Endodermal cell (in vitro differentiated cells): Measurements from ENCODE around the gene CAB39. TPM values are rescaled to one million over a fixed set of nuclear protein-coding genes. Genes with fewer than 3 reads are reported as not detected.

ENCODE experiments used
- DNase-seq: peaks from one replicate; pipeline ENCODE4 v3.0.0-alpha.2; 2017
- H3K27ac ChIP-seq: 2 replicates; pipeline ENCODE4 v1.5.1; 2013; ENCODE audit warnings: mild to moderate bottlenecking, low read depth, low read length, moderate library complexity
- H3K27me3 ChIP-seq: 2 replicates; pipeline ENCODE4 v1.6.1; 2013; ENCODE audit warnings: mild to moderate bottlenecking, low read length, moderate library complexity; ENCODE audit not compliant: insufficient read depth, control insufficient read depth, poor library complexity, severe bottlenecking
- H3K36me3 ChIP-seq: 2 replicates; pipeline ENCODE4 v1.7.0; 2013; ENCODE audit warnings: mild to moderate bottlenecking, low read length, moderate library complexity; ENCODE audit not compliant: control insufficient read depth, insufficient read depth
- H3K4me1 ChIP-seq: one replicate; pipeline ENCODE4 v1.7.0; 2013; ENCODE audit warnings: low read length; ENCODE audit not compliant: control insufficient read depth, insufficient read depth
- H3K4me3 ChIP-seq: 2 replicates; pipeline ENCODE4 v1.5.1; 2013; ENCODE audit warnings: mild to moderate bottlenecking, low read length, moderate library complexity
- H3K9ac ChIP-seq: 2 replicates; pipeline ENCODE4 v1.6.1; 2013; ENCODE audit warnings: mild to moderate bottlenecking, low read length, moderate library complexity; ENCODE audit not compliant: poor library complexity, severe bottlenecking; ENCODE audit errors: extremely low read depth
- H3K9me3 ChIP-seq: 2 replicates; pipeline ENCODE4 v1.6.1; 2013; ENCODE audit warnings: mild to moderate bottlenecking, low read length, moderate library complexity; ENCODE audit not compliant: control insufficient read depth
- H3K27ac Mint-ChIP-seq: 2 replicates; pipeline ENCODE4 v1.8.0; 2020; ENCODE audit warnings: mixed read lengths
- H3K27me3 Mint-ChIP-seq: 2 replicates; pipeline ENCODE4 v1.8.0; 2021; ENCODE audit warnings: mild to moderate bottlenecking, mixed read lengths; ENCODE audit not compliant: insufficient read depth
- H3K36me3 Mint-ChIP-seq: 2 replicates; pipeline ENCODE4 v1.8.0; 2020; ENCODE audit warnings: low read depth, mixed read lengths
- H3K4me1 Mint-ChIP-seq: 2 replicates; pipeline ENCODE4 v1.8.0; 2020; ENCODE audit warnings: mixed read lengths
- H3K4me3 Mint-ChIP-seq: 2 replicates; pipeline ENCODE4 v1.8.0; 2020; ENCODE audit warnings: mild to moderate bottlenecking, moderate library complexity, mixed read lengths
- H3K9me3 Mint-ChIP-seq: 2 replicates; pipeline ENCODE4 v1.8.0; 2020; ENCODE audit warnings: mild to moderate bottlenecking, mixed read lengths
- WGBS, 2 experiments: methylation state at CpG; one replicate each; pipeline versions ENCODE4 v1.1.5 to v1.1.7; 2013; ENCODE audit warnings: missing lambda C conversion rate in 2 of 2, mixed read lengths in 1 of 2; ENCODE audit not compliant: insufficient coverage in 1 of 2, insufficient read length in 1 of 2; 5-methylcytosine and 5-hydroxymethylcytosine counted together
- total RNA-seq, 2 donors: library from RNA; stranded (reverse); fragmentation: NEBNext Ultra II Directional in 1 of 2; extraction: Animal tissue kit (Norgen Biotek cat#: 25700) in 1 of 2; gene quantifications; 2 replicates in 1 of 2; 3 replicates in 1 of 2; pipeline ENCODE4 v1.2.1, GENCODE V29; 2021
- TF ChIP-seq, protein P1 (sequence below): fragments of 200-600 bp; sonication (generic); conservative IDR thresholded peaks from 2 replicates; pipeline ENCODE4 v1.5.0; 2021; ENCODE audit warnings: antibody characterized with exemption, mild to moderate bottlenecking

CAB39 gene
- total RNA-seq, 2 donors from 2014 or later, result 41.4 to 48.4 TPM

DNA sequence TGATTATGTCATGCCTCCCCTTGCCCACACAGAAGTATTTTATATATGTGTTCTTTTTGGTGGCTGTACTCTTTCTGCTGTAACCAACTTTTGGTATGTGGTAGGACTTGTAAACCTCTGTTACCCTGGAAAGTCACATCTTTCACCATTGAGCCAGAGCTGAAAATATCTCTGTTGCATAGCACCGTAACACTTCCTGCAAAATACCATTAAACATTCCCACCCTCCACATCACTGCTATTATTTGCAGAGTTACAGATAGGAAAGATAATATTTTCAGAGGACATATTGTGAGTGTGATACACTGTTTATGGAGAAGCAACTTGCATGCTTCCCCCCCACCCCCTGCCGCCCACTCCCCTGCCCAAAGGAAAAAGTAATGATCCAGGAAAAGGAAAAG lies 44.8 kb downstream of the CAB39 start:
- no peaks in the 10 kb centered on the region for H3K9me3 ChIP-seq
- H3K4me1 ChIP-seq, result peaks cover 12% of the 10 kb centered on the region
- H3K36me3 Mint-ChIP-seq, result peaks cover 13% of the 10 kb centered on the region
- H3K4me1 Mint-ChIP-seq, result peaks cover 42% of the 10 kb centered on the region
- H3K27me3 ChIP-seq, result no peaks in the 10 kb centered on the region
- no peak overlapping the region for H3K4me3 Mint-ChIP-seq
- no peak overlapping the region for H3K4me3 ChIP-seq
- H3K27ac ChIP-seq, result no peak overlapping the region
- H3K9ac ChIP-seq, result no peak overlapping the region
- TF ChIP-seq, protein P1, sequence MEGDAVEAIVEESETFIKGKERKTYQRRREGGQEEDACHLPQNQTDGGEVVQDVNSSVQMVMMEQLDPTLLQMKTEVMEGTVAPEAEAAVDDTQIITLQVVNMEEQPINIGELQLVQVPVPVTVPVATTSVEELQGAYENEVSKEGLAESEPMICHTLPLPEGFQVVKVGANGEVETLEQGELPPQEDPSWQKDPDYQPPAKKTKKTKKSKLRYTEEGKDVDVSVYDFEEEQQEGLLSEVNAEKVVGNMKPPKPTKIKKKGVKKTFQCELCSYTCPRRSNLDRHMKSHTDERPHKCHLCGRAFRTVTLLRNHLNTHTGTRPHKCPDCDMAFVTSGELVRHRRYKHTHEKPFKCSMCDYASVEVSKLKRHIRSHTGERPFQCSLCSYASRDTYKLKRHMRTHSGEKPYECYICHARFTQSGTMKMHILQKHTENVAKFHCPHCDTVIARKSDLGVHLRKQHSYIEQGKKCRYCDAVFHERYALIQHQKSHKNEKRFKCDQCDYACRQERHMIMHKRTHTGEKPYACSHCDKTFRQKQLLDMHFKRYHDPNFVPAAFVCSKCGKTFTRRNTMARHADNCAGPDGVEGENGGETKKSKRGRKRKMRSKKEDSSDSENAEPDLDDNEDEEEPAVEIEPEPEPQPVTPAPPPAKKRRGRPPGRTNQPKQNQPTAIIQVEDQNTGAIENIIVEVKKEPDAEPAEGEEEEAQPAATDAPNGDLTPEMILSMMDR, result no peak
- H3K27ac Mint-ChIP-seq, result no peak overlapping the region
- no peak for DNase-seq
- peaks cover 2% of the 10 kb centered on the region for H3K27me3 Mint-ChIP-seq
- no peaks in the 10 kb centered on the region for H3K9me3 Mint-ChIP-seq
- 100% methylated on average over 2 of the region's 2 CpGs; no CpG with 5 or more reads in 1 of the 2 experiments for WGBS, 2 experiments
- peaks cover 12% of the 10 kb centered on the region for H3K36me3 ChIP-seq

DNA sequence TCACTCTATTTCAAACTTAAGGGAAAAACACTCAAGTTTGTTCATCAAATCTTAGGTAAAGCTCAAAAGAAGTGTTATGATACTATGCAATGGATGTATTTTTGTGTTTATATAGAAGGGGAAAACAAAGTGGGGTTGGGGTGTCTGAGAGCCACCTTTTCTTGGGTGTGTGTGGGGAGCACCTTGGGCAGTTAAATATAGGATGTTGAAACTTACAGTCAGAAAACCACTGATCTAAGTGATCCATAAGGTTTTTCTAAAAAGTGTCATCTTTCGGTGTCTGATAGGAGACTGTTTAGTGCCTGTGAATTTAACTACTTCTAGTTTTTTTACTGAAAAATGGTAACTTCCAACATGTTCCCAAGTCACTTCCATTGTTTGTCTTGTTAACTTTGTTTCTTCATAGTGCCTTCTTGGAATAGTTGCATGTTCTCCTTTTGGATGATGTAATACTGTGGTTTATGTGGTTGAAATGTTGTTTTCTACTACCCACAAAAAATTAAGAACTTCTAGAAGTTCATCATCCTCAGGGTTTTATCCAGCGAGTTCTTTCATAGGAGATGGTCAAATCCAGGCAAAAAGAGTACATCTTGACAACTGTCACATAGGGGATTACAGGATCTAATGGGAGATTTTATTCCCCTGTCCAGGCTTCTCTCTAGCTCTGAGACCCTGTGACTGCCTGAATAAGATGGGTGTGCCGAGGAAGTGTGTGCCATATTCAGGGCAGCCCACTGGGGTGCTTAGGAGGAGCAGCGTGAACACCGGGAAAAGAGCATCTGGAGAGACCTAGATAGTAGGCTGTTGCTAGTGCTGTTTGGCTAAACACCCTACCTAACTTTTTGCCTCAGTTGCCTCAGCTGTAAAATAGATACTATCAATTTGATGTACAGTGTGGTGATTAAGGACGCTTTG lies 46.2 kb downstream of the CAB39 start:
- H3K27me3 ChIP-seq, result no peaks in the 10 kb centered on the region
- H3K9ac ChIP-seq, result no peak overlapping the region
- 95 to 100% methylated on average over 2 to 6 of the region's 6 CpGs for WGBS, 2 experiments
- no peak overlapping the region for H3K27ac ChIP-seq
- Mint-ChIP-seq H3K9me3 (no peaks in the 10 kb centered on the region), H3K27me3 (peaks cover 2% of the 10 kb centered on the region), H3K27ac (no peak overlapping the region), H3K4me3 (no peak overlapping the region), H3K36me3 (peaks cover 13% of the 10 kb centered on the region), H3K4me1 (peaks cover 42% of the 10 kb centered on the region)
- DNase-seq, result no peak
- H3K36me3 ChIP-seq, result peaks cover 24% of the 10 kb centered on the region
- no peak overlapping the region for H3K4me3 ChIP-seq
- peaks cover 12% of the 10 kb centered on the region for H3K4me1 ChIP-seq
- TF ChIP-seq, protein P1, result no peak
- H3K9me3 ChIP-seq, result no peaks in the 10 kb centered on the region

DNA sequence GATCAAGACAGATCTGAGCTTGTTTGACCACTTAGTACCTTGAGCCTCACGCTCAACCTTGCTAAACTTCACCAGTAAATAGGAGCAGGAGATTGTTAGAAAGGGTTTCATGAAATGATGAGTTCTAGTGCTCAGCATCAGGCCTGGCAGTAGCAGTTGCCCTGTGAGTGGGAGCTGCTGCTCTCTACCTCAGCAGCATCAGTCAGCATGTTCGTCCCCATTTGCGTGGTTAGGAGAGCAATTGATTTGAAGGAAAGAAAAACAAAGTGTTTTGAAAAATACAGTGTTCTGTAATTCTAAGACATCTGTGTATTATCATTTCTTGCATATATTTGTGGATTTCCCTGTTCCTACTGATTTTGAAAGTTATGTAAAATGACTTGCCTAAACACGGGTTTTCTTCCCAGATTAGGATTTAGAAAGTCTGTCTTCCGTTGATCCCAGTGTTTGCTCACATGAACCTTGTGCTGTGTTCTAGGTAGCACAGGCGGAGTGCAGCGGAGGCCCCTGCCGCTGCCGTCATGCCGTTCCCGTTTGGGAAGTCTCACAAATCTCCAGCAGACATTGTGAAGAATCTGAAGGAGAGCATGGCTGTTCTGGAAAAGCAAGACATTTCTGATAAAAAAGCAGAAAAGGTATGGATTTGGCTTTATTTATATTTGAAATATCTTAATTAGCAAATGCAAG lies 47.0 kb downstream of the CAB39 start:
- H3K4me3 ChIP-seq, result no peak overlapping the region
- peaks cover 31% of the 10 kb centered on the region for H3K36me3 ChIP-seq
- peaks cover 42% of the 10 kb centered on the region for H3K4me1 Mint-ChIP-seq
- H3K4me1 ChIP-seq, result peaks cover 12% of the 10 kb centered on the region
- H3K9ac ChIP-seq, result no peak overlapping the region
- H3K27me3 ChIP-seq, result no peaks in the 10 kb centered on the region
- no peaks in the 10 kb centered on the region for H3K9me3 Mint-ChIP-seq
- peaks cover 14% of the 10 kb centered on the region for H3K36me3 Mint-ChIP-seq
- TF ChIP-seq, protein P1, result no peak
- H3K27ac ChIP-seq, result no peak overlapping the region
- no peaks in the 10 kb centered on the region for H3K9me3 ChIP-seq
- H3K27ac Mint-ChIP-seq, result no peak overlapping the region
- H3K27me3 Mint-ChIP-seq, result no peaks in the 10 kb centered on the region
- no peak for DNase-seq
- H3K4me3 Mint-ChIP-seq, result no peak overlapping the region
- WGBS, 2 experiments, result 89 to 92% methylated on average over 6 to 11 of the region's 11 CpGs
